ENCODE measurements around the gene NRP2.

GRCh38 chr2:205845446-205845845 lies 163.1 kb downstream of the NRP2 start:
- no peak for TF ChIP-seq CTCF (conservative IDR thresholded peaks at IDR 0.05; ENCODE audit: low read depth, low read length)
- no peak for TF ChIP-seq EZH2phosphoT487 (IDR thresholded peaks at IDR 0.05; ENCODE audit: borderline replicate concordance, low read length)
